HG03045 (cell line): Measurements from ENCODE around the gene GALNT5.

Experiments used
- ATAC-seq: cut with Tn5 transposase; IDR thresholded peaks from one replicate; pipeline ENCODE4 v1.9.1; 2021; ENCODE audit warnings: mild to moderate bottlenecking, moderate library complexity; ENCODE audit not compliant: unreplicated experiment

GALNT5 gene

DNA sequence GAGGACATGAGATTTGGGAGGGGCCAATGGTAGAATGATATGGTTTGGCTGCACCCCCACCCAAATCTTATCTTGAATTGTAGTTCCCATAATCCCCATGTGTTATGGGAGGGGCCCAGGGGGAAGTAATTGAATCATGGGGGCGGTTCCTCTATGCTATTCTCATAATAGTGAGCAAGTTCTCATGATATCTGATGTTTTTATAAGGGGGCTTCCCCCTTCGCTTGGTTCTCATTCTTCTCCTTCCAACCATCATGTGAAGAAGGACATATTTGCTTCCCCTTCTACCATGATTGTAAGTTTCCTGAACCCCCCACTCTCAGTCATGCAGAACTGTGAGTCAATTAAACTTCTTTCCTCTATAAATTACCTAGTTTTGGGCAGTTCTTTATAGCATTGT lies 105.1 kb downstream of the GALNT5 start:
- ATAC-seq: no peak

DNA sequence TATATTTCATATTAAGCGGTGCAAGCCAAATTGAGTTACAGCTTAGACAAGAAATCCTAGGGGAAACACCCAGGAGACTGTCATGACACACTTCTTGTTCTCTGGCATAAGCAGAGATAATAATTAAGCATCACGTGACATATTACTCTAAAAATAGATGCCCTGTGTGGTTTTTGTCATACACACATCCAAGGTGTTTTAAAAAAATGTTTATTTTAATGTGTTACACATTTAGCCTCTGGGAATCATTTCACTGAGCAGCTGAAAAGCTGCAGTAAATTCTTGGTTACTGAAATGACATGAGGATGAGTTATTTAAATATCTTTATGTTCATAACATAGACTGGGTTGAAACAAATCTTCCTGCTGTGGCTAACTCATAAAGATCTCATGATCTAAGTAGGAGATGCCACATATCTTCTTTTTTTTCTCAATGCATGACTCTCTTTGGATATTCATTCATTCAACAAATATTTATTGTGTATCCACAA lies 106.2 kb downstream of the GALNT5 start:
- ATAC-seq: peak; percentile 49
